ENCODE results near the gene AKAP10.

The AKAP10 gene

DNA sequence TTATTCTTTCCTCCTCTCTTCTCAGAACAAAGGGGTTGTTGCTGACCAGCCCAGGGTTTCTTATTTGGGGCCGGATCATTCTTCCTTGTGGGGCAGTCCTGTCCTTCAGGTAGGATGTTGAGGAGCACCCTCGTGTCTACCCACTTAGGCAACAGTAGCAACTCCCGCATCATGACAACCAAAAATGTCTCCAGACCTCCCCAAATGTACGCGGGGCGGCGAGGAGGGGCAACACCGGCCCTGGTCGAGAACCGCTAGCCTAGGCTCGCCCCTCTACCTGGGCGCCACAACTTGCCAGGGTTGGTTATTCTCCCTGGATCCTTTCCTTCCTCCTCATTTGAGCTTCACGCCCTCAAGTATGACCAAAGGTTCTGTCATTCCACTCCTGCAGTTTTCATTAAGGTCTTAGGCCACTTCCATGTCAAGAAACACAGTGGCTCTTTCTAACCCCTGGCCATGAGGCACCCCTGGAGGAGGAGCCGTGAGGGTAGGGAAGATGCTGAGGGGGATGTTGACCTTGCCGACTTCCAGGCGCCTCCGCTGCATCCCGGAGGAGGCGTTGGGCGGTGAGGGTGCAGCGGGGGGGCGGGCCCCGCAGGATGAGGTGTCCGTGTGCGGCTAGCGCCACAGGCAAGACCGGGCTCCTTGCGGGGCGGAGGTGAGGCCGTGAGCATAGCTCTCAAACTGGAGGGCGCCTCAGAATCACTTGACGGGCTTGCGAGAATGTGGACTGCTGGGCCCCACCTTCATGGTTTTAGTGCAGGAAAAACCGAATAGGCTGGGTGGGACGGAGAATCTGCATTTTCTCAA lies 30.8 kb upstream of the AKAP10 start:
- Histone ChIP-seq H3K4me3 (ENCODE audit: insufficient read depth, low read depth, low read length) (peak overlapping the region; percentile 72), H3K36me3 (ENCODE audit: control insufficient read depth, insufficient read depth, low read length) (no peaks in the 10 kb centered on the region), H3K4me1 (ENCODE audit: control insufficient read depth, insufficient read depth, low read length) (no peaks in the 10 kb centered on the region), H3K27me3 (ENCODE audit: control insufficient read depth, insufficient read depth, low read length, poor library complexity, severe bottlenecking) (peaks cover 45% of the 10 kb centered on the region), H3K27ac (ENCODE audit: insufficient read depth, low read depth, low read length, poor library complexity, severe bottlenecking) (no peak overlapping the region), H3K9me3 (ENCODE audit: control insufficient read depth, low read length) (no peaks in the 10 kb centered on the region)
- 34 to 35% methylated on average over 35 of the region's 35 CpGs for WGBS, 2 experiments

DNA sequence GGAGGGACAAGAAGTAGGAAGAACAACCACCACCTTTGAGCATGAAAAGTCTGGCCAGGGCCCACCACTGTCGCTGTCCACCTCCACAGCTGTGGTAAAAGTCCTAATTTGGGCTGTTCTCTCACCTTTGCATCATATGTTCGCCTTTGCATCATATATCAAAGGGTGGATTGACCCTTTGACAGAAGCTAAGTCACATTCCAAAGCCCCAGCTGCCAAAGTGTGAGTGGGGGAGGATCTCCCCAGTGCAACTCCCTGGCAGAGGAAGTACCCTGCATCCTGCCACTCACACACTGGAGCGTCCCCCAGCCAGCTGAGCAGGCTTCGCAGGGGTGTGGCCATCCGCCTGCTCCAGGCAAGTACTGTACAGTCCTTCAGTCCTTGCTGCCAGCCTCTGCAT lies 18.9 kb upstream of the AKAP10 start:
- H3K4me1 ChIP-seq (ENCODE audit: control insufficient read depth, insufficient read depth, low read length): peaks cover 2% of the 10 kb centered on the region
- no peak overlapping the region for H3K4me3 ChIP-seq (ENCODE audit: insufficient read depth, low read depth, low read length)
- WGBS, 2 experiments: 83 to 87% methylated on average over 5 of the region's 5 CpGs
- no peak overlapping the region for H3K27ac ChIP-seq (ENCODE audit: insufficient read depth, low read depth, low read length, poor library complexity, severe bottlenecking)
- no peaks in the 10 kb centered on the region for H3K27me3 ChIP-seq (ENCODE audit: control insufficient read depth, insufficient read depth, low read length, poor library complexity, severe bottlenecking)
- H3K9me3 ChIP-seq (ENCODE audit: control insufficient read depth, low read length): no peaks in the 10 kb centered on the region
- no peaks in the 10 kb centered on the region for H3K36me3 ChIP-seq (ENCODE audit: control insufficient read depth, insufficient read depth, low read length)

DNA sequence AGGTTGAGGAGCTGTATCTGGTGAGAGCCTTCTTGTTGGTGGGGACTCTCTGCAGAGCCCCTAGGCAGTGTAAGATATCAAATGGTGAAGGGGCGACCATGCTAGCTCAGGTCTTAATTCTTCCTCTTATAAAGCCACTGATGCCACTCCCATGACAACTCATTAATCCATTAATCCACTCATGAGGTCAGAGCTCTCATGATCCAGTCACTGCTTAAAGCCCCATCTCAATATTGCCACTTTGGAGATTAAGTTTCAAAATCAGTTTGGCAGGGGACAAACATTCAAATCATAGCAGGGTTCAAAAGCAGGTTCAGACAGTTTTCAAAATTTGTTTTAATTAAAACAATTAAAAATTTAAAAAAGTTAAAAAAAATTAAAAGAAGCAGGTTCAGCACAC lies 18.5 kb upstream of the AKAP10 start:
- Histone ChIP-seq H3K36me3 (ENCODE audit: control insufficient read depth, insufficient read depth, low read length) (no peaks in the 10 kb centered on the region), H3K4me3 (ENCODE audit: insufficient read depth, low read depth, low read length) (no peak overlapping the region), H3K4me1 (ENCODE audit: control insufficient read depth, insufficient read depth, low read length) (peaks cover 5% of the 10 kb centered on the region), H3K27ac (ENCODE audit: insufficient read depth, low read depth, low read length, poor library complexity, severe bottlenecking) (no peak overlapping the region), H3K9me3 (ENCODE audit: control insufficient read depth, low read length) (no peaks in the 10 kb centered on the region), H3K27me3 (ENCODE audit: control insufficient read depth, insufficient read depth, low read length, poor library complexity, severe bottlenecking) (no peaks in the 10 kb centered on the region)
- WGBS, 2 experiments: 89 to 94% methylated on average over 1 of the region's 1 CpG

DNA sequence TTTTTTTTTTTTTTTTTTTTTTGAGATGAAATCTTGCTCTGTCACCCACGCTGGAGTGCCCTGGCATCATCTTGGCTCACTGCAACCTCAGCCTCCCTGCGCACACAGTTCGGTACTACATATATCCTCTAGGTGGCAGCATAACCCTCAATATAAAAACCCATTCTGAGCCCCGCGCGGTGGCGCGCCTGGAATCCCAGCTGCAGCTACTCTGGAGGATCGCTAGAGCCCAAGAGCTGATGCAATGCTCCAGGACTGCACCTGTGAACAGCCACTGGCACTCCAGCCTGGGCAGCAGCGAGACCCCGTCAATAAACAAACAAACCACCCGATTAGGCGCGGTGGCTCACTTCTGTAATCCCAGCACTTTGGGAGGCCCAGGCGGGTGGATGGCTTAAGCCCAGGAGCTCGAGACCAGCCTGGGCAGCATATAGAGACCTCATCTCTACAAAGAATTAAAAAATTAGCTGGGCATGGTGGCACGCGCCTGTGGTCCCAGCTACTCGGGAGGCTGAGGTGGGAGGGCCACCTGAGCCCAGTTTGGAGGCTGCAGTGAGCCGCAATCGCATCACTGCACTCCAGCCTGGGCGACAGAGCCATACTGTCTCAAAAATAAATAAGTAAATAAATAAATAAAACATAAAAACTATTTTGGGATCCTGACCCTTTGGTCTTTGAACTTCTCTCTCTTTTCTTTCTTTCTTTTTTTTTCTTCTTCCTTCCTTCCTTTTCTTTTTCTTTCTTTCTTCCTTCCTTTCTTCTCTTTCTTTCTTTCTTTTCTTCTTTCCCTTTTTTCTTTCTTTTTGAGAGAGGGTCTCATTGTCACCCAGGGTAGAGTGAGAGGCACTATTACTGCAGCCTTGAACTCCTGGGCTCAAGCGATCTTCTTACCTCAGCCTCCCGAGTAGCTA lies 15.4 kb upstream of the AKAP10 start:
- no peak overlapping the region for H3K4me3 ChIP-seq (ENCODE audit: insufficient read depth, low read depth, low read length)
- no peaks in the 10 kb centered on the region for H3K9me3 ChIP-seq (ENCODE audit: control insufficient read depth, low read length)
- peak overlapping the region; percentile 33 for H3K27ac ChIP-seq (ENCODE audit: insufficient read depth, low read depth, low read length, poor library complexity, severe bottlenecking)
- H3K4me1 ChIP-seq (ENCODE audit: control insufficient read depth, insufficient read depth, low read length): peaks cover 5% of the 10 kb centered on the region
- H3K27me3 ChIP-seq (ENCODE audit: control insufficient read depth, insufficient read depth, low read length, poor library complexity, severe bottlenecking): no peaks in the 10 kb centered on the region
- H3K36me3 ChIP-seq (ENCODE audit: control insufficient read depth, insufficient read depth, low read length): no peaks in the 10 kb centered on the region
- WGBS, 2 experiments: 34 to 35% methylated on average over 24 of the region's 24 CpGs

DNA sequence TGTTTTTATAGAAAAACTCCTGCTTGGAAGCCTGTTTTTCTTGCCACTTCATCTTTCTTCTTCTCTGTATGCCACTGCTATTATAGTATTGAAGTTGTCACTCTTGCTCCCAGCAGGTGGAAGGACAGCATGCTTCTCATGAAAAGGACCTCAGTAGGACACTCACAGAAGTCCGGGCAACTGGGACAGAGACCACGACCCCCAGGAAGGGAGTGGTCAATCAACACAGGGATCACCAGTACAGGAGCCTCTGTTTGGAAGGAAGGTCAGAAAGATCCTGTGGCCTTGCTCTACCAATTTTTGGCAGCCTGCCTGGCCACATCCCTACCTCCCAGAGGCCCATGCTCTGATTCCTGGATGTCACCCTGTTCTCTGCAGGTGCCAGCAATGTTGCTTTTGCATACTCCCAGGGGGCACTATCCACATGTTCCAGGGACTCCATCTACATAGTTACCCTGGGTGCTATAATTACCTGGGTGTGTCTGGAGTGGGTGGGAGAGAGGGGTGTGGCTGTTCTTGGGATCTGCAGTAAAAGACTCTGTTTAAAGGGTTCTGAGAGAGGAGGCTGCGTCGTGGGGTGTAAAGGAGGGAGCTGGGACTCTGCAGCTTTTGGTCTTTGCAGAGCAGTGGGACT lies 13.7 kb upstream of the AKAP10 start:
- Histone ChIP-seq H3K27ac (ENCODE audit: insufficient read depth, low read depth, low read length, poor library complexity, severe bottlenecking) (no peak overlapping the region), H3K4me3 (ENCODE audit: insufficient read depth, low read depth, low read length) (no peak overlapping the region), H3K27me3 (ENCODE audit: control insufficient read depth, insufficient read depth, low read length, poor library complexity, severe bottlenecking) (no peaks in the 10 kb centered on the region), H3K36me3 (ENCODE audit: control insufficient read depth, insufficient read depth, low read length) (no peaks in the 10 kb centered on the region), H3K4me1 (ENCODE audit: control insufficient read depth, insufficient read depth, low read length) (peaks cover 13% of the 10 kb centered on the region), H3K9me3 (ENCODE audit: control insufficient read depth, low read length) (no peaks in the 10 kb centered on the region)
- whole genome bisulfite sequencing, 2 experiments: 24 to 30% methylated on average over 4 of the region's 4 CpGs

DNA sequence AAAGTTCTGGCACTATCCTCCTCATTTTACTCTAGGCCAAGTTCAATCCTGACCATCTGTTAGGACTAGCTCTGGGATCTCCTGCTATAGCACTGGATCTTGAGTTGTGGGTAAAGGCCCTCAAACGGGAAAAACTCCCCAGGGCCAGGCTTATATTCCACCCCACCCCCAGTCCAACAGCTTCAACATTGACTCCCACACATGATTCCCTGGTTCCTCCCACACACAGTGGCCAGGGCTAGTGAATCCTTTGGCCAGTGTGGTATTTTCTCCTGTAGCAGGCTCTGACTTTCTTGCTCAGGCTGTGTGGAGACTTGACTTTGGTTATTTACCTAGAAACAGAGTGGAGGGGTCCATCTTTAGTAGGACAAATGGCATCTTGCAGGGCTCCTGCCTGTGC lies 10.3 kb upstream of the AKAP10 start:
- no peaks in the 10 kb centered on the region for H3K9me3 ChIP-seq (ENCODE audit: control insufficient read depth, low read length)
- no peaks in the 10 kb centered on the region for H3K36me3 ChIP-seq (ENCODE audit: control insufficient read depth, insufficient read depth, low read length)
- H3K4me3 ChIP-seq (ENCODE audit: insufficient read depth, low read depth, low read length): no peak overlapping the region
- WGBS, 2 experiments: 86 to 87% methylated on average over 1 of the region's 1 CpG
- peaks cover 13% of the 10 kb centered on the region for H3K4me1 ChIP-seq (ENCODE audit: control insufficient read depth, insufficient read depth, low read length)
- H3K27ac ChIP-seq (ENCODE audit: insufficient read depth, low read depth, low read length, poor library complexity, severe bottlenecking): no peak overlapping the region
- H3K27me3 ChIP-seq (ENCODE audit: control insufficient read depth, insufficient read depth, low read length, poor library complexity, severe bottlenecking): no peaks in the 10 kb centered on the region

DNA sequence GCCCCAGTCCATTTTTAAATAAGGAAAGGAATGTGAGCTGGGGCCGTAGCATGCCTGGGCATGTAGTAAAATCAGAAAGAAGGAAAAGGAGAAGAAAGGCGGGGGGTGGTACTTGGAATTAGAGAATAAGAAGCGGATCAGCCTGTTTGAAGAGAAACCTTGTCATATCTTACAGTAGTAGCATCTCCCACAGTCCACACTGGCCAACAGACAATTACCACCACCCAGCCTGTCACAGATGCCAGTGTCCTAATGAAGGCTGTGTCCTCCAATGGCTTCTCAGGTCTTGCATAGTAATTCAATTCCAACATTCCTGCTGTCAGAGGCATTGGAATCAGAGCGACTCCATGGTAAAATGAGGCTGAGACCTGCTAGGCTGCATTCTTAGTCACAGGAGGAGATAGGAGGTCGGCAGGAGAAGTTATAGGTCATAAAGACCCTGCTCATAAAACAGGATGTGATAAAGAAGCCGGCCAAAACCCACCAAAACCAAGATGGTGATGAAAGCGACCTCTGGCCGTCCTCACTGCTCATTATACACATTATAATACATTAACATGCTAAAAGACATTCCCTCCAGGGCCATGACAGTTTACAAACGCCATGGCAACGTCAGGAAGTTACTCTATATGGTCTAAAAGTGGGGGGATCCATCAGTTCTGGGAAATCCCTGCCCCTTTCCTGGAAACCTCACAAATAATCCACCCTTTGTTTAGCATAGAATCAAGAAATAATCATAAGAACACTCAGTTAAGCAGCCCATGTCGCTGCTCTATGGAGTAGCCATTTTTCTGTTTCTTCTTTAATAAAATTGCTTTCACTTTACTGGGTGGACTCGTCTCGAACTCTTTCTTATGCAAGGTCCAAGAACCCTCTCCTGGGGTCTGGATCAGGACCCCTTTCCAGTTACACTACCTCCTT lies 9.6 kb upstream of the AKAP10 start:
- H3K9me3 ChIP-seq (ENCODE audit: control insufficient read depth, low read length): no peaks in the 10 kb centered on the region
- WGBS, 2 experiments: 76 to 78% methylated on average over 13 of the region's 13 CpGs
- no peaks in the 10 kb centered on the region for H3K36me3 ChIP-seq (ENCODE audit: control insufficient read depth, insufficient read depth, low read length)
- no peaks in the 10 kb centered on the region for H3K27me3 ChIP-seq (ENCODE audit: control insufficient read depth, insufficient read depth, low read length, poor library complexity, severe bottlenecking)
- peak overlapping the region; percentile 21 for H3K27ac ChIP-seq (ENCODE audit: insufficient read depth, low read depth, low read length, poor library complexity, severe bottlenecking)
- no peak overlapping the region for H3K4me3 ChIP-seq (ENCODE audit: insufficient read depth, low read depth, low read length)
- H3K4me1 ChIP-seq (ENCODE audit: control insufficient read depth, insufficient read depth, low read length): peaks cover 13% of the 10 kb centered on the region

DNA sequence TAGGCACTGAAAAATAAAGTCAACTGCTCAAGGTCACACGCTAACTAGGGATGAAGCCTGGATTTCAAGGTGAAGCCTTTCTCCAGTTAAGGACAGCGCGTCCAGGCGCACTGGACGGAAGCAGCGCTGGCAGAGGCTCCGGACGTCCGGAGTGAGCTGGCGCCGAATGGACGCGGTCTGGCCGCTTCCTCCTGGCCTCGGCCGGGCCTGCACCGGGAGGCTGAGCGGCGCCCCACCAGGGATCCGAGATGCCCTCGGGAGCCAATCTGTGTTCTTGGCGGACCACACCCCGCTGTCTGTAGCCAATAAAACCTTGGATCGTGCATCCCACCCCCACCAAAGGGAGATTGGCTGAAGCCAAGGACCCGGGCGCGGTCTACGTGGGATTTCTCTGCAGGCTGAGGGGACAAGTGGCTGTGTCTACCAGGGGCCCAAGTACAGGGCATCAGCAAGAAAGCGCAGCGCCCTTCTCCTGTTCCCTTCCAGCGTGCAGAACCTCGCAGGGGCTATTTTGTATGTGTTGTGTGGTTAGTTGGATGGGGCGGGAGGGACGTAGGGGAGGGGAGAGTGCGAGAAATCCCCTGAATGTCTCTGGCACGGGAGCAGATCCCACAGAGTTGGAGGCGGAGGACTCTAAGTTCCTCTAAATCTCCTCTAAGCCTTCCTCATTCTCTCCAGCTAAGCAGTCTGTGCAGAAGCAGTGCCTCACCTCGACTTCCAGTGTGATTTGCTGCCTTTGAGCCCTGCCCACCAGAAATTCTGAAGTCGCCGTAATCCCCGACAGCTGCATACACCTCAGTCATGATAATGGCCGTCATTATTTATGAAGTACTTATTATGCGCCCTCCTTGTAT lies 2.5 kb upstream of the AKAP10 start:
- no peak overlapping the region for H3K27ac ChIP-seq (ENCODE audit: insufficient read depth, low read depth, low read length, poor library complexity, severe bottlenecking)
- H3K36me3 ChIP-seq (ENCODE audit: control insufficient read depth, insufficient read depth, low read length): no peaks in the 10 kb centered on the region
- no peaks in the 10 kb centered on the region for H3K4me1 ChIP-seq (ENCODE audit: control insufficient read depth, insufficient read depth, low read length)
- H3K27me3 ChIP-seq (ENCODE audit: control insufficient read depth, insufficient read depth, low read length, poor library complexity, severe bottlenecking): no peaks in the 10 kb centered on the region
- WGBS, 2 experiments: 93% methylated on average over 43 of the region's 43 CpGs
- no peaks in the 10 kb centered on the region for H3K9me3 ChIP-seq (ENCODE audit: control insufficient read depth, low read length)
- no peak overlapping the region for H3K4me3 ChIP-seq (ENCODE audit: insufficient read depth, low read depth, low read length)

DNA sequence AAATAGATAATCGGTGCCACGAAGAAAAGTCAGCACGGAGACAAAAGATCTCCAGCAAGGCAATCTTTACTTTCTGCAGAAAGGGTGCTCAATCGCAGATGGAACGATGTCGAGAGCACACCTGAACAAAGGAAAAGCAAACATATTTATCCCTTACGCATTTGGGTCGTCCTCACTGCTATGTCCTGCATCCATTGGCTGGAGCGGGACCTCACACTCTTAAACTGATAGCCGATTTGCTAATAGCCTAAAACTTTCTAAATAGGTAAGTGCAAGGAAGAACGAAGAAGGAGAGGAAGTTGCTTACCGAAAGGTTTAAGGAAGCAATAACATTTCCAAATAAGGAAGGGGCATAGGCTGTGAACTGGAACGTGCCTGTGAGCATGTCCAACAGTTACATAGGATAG lies 1.2 kb upstream of the AKAP10 start:
- Histone ChIP-seq H3K9me3 (ENCODE audit: control insufficient read depth, low read length) (no peaks in the 10 kb centered on the region), H3K27ac (ENCODE audit: insufficient read depth, low read depth, low read length, poor library complexity, severe bottlenecking) (no peak overlapping the region), H3K36me3 (ENCODE audit: control insufficient read depth, insufficient read depth, low read length) (no peaks in the 10 kb centered on the region), H3K4me1 (ENCODE audit: control insufficient read depth, insufficient read depth, low read length) (no peaks in the 10 kb centered on the region), H3K27me3 (ENCODE audit: control insufficient read depth, insufficient read depth, low read length, poor library complexity, severe bottlenecking) (no peaks in the 10 kb centered on the region), H3K4me3 (ENCODE audit: insufficient read depth, low read depth, low read length) (no peak overlapping the region)
- WGBS, 2 experiments: 95 to 96% methylated on average over 13 of the region's 13 CpGs
